Peyer's patch (tissue), 4 donors: ENCODE results near the gene TMEM72.

ENCODE experiments used
- POLR2A ChIP-seq, 2 donors: fragments of 450-650 bp; IDR thresholded peaks; one replicate each; pipeline ENCODE4 v1.5.1; 2017; ENCODE audit warnings: antibody characterized with exemption in 2 of 2, mild to moderate bottlenecking in 2 of 2, moderate library complexity in 2 of 2
- TF ChIP-seq, protein P1 (sequence below), 6 experiments: fragments of 450-650 bp in 4 of 6; fragments of 200-600 bp in 2 of 6; sonication (generic) in 1 of 6; IDR thresholded peaks; one replicate each; pipeline ENCODE4 v1.5.1; 2017 to 2019; ENCODE audit warnings: antibody characterized with exemption in 6 of 6, mild to moderate bottlenecking in 3 of 6, moderate library complexity in 1 of 6

- TF ChIP-seq, protein P1, sequence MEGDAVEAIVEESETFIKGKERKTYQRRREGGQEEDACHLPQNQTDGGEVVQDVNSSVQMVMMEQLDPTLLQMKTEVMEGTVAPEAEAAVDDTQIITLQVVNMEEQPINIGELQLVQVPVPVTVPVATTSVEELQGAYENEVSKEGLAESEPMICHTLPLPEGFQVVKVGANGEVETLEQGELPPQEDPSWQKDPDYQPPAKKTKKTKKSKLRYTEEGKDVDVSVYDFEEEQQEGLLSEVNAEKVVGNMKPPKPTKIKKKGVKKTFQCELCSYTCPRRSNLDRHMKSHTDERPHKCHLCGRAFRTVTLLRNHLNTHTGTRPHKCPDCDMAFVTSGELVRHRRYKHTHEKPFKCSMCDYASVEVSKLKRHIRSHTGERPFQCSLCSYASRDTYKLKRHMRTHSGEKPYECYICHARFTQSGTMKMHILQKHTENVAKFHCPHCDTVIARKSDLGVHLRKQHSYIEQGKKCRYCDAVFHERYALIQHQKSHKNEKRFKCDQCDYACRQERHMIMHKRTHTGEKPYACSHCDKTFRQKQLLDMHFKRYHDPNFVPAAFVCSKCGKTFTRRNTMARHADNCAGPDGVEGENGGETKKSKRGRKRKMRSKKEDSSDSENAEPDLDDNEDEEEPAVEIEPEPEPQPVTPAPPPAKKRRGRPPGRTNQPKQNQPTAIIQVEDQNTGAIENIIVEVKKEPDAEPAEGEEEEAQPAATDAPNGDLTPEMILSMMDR (IDR thresholded peaks at IDR 0.05) = no peak
- no peak for TF ChIP-seq POLR2A (IDR thresholded peaks at IDR 0.05)
Measured at GRCh38 chr10:44865289-44865671, 45.9 kb upstream of the TMEM72 start.
